BE2C (cell line): ENCODE results near the gene GPC6.

Experiments
- DNase-seq: peaks from one replicate; pipeline ENCODE4 v3.0.0-alpha.2; 2020
- H3K27me3 ChIP-seq: fragments of 250-450 bp; sonication (Bioruptor Pico); 2 replicates; pipeline ENCODE4 v1.5.1; 2020; ENCODE audit warnings: mild to moderate bottlenecking
- H3K36me3 ChIP-seq: fragments of 250-450 bp; sonication (Bioruptor Pico); 2 replicates; pipeline ENCODE4 v1.5.1; 2020; ENCODE audit warnings: mild to moderate bottlenecking
- H3K4me1 ChIP-seq: fragments of 250-450 bp; sonication (Bioruptor Pico); 2 replicates; pipeline ENCODE4 v1.5.1; 2020
- H3K4me3 ChIP-seq: 2 replicates; pipeline ENCODE4 v1.5.1; 2011; ENCODE audit warnings: low read depth, low read length
- H3K9me3 ChIP-seq: fragments of 250-450 bp; sonication (Bioruptor Pico); 2 replicates; pipeline ENCODE4 v1.5.1; 2020
- CTCF ChIP-seq: IDR thresholded peaks from 2 replicates; pipeline ENCODE4 v1.5.1; 2012; ENCODE audit warnings: mild to moderate bottlenecking, low read depth, low read length

The GPC6 gene

GRCh38 chr13:94327318-94327717, 1100.7 kb downstream of the GPC6 start:
- Histone ChIP-seq H3K36me3 (no peaks in the 10 kb centered on the region), H3K4me1 (peaks cover 10% of the 10 kb centered on the region), H3K9me3 (no peaks in the 10 kb centered on the region), H3K4me3 (no peak overlapping the region), H3K27me3 (no peaks in the 10 kb centered on the region)
- no peak for TF ChIP-seq CTCF
- DNase-seq: no peak

DNA sequence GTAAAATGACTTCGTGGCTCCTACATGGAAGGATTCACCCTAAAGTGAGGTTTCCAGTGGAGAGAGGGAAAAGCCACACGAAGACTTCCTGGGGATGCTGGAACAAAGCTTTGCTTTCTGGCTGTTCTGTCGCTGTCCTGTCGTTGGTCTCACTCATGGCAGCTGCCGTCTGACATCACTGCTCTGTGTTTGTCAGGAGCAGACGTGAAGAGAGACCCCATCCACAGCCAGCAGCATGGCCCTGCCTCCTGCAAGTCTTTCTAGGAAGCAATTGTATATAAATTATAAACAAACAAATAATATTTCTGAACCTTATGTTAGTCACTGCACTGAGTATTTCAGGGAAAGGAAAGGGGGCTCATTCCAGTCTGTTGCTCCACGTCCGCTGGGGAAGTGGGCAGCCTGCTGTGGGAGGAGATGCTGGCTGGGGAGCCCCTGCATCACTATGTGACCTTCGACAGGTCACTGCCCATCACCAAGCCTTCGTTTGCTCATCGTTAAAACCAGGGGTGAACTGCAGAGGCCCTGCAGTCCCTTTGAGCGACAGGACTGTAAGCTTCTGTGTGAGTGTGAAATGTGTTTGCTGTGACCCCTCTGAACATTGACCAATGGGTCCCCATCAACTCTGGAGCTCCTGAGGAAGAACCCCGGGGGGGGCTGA, 1101.9 kb downstream of the GPC6 start:
- no peaks in the 10 kb centered on the region for H3K9me3 ChIP-seq
- H3K27me3 ChIP-seq: no peaks in the 10 kb centered on the region
- H3K36me3 ChIP-seq: no peaks in the 10 kb centered on the region
- no peak overlapping the region for H3K4me3 ChIP-seq
- TF ChIP-seq CTCF: no peak
- DNase-seq: no peak
- peaks cover 5% of the 10 kb centered on the region; the same call in 1 of the 2 replicates for H3K4me1 ChIP-seq

- no peaks in the 10 kb centered on the region for H3K36me3 ChIP-seq
- peaks cover 5% of the 10 kb centered on the region; the same call in 1 of the 2 replicates for H3K4me1 ChIP-seq
- no peaks in the 10 kb centered on the region for H3K9me3 ChIP-seq
- no peak for DNase-seq
- no peak overlapping the region for H3K4me3 ChIP-seq
- TF ChIP-seq CTCF: no peak
- H3K27me3 ChIP-seq: no peaks in the 10 kb centered on the region
These were observed 1102.7 kb downstream of the GPC6 start for GRCh38 chr13:94329277-94329676.

GRCh38 chr13:94329754-94330551, 1103.3 kb downstream of the GPC6 start:
- Histone ChIP-seq H3K9me3 (no peaks in the 10 kb centered on the region), H3K27me3 (no peaks in the 10 kb centered on the region), H3K36me3 (no peaks in the 10 kb centered on the region), H3K4me1 (peaks cover 5% of the 10 kb centered on the region; the same call in 1 of the 2 replicates), H3K4me3 (no peak overlapping the region)
- DNase-seq: no peak
- TF ChIP-seq CTCF: no peak

DNA sequence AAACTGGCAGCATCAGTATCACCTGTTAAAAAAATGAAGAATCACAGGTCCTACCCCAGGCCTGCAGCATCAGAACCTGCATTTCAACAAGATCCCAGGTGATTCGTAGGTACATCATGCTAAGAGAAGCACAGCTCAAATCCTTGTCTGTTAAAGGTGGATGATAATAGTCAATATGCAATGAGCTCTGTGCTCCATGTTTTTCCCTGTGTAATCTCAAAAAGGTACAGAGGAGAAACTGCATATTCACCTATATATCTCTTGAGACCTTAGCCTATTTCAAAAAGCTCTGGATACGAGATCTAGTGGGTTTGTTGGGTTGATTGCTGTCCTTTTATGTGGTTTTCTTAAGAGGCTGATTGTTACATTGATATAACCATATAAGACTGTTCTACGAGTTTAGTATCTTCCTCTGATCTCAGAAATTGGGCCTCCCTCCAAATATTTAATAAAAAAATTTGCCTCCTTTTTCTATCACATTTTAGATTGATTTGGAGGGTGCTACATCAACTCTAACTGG, 1104.0 kb downstream of the GPC6 start:
- Histone ChIP-seq H3K9me3 (no peaks in the 10 kb centered on the region), H3K36me3 (no peaks in the 10 kb centered on the region), H3K27me3 (no peaks in the 10 kb centered on the region), H3K4me3 (no peak overlapping the region), H3K4me1 (peaks cover 5% of the 10 kb centered on the region; the same call in 1 of the 2 replicates)
- no peak for DNase-seq
- no peak for TF ChIP-seq CTCF

DNA sequence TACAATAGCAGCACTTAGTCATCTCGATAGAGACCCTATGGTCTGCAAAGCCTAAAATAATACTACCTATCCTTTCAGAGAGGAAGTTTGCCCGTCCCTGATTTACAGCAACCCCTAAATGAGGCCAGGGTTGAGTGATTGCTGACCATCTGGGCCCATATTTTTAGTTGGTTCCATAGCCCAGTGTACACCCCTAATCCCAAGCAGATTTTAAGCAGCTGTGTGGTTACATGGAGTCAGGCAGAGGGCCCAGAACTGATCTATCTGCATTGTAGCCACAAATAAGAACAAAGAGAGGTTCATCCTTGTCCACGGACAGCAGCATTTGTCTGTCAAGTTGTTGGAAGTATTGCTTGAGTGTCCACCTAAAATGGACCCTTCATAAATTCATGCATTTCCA, 1104.7 kb downstream of the GPC6 start:
- no peaks in the 10 kb centered on the region for H3K9me3 ChIP-seq
- H3K36me3 ChIP-seq: no peaks in the 10 kb centered on the region
- no peaks in the 10 kb centered on the region for H3K27me3 ChIP-seq
- peaks cover 5% of the 10 kb centered on the region; the same call in 1 of the 2 replicates for H3K4me1 ChIP-seq
- TF ChIP-seq CTCF: no peak
- no peak for DNase-seq
- H3K4me3 ChIP-seq: no peak overlapping the region
